H9 (cell line): ENCODE results near the gene PRR33. TPM values are rescaled to one million over a fixed set of nuclear protein-coding genes. Genes with fewer than 3 reads are reported as not detected.

Experiments
- DNase-seq: peaks from one replicate; pipeline ENCODE4 v3.0.0-alpha.2; 2017
- H2AFZ ChIP-seq: one replicate; pipeline ENCODE4 v1.6.1; 2013; ENCODE audit warnings: mild to moderate bottlenecking, low read length, control low read depth, moderate library complexity
- H2AK5ac ChIP-seq: 2 replicates; pipeline ENCODE4 v1.6.1; 2013; ENCODE audit warnings: low read length, control low read depth, mixed read lengths; ENCODE audit not compliant: insufficient read length
- H2BK120ac ChIP-seq: one replicate; pipeline ENCODE4 v1.6.1; 2013; ENCODE audit warnings: low read depth, mild to moderate bottlenecking, low read length, control low read depth, inconsistent platforms; ENCODE audit not compliant: poor library complexity, severe bottlenecking
- H2BK12ac ChIP-seq: 2 replicates; pipeline ENCODE4 v1.6.1; 2013; ENCODE audit warnings: low read length, control low read depth, mixed read lengths, low read depth; ENCODE audit not compliant: insufficient read length
- H2BK15ac ChIP-seq: 2 replicates; pipeline ENCODE4 v1.6.1; 2013; ENCODE audit warnings: low read depth, low read length, control low read depth
- H2BK20ac ChIP-seq: one replicate; pipeline ENCODE4 v1.6.1; 2013; ENCODE audit warnings: low read depth, mild to moderate bottlenecking, low read length, control low read depth, inconsistent platforms; ENCODE audit not compliant: poor library complexity, severe bottlenecking
- H2BK5ac ChIP-seq: 2 replicates; pipeline ENCODE4 v1.6.1; 2013; ENCODE audit warnings: low read length, control low read depth, mixed read lengths; ENCODE audit not compliant: insufficient read length
- H3K14ac ChIP-seq: 2 replicates; pipeline ENCODE4 v1.6.1; 2013; ENCODE audit warnings: low read length, control low read depth; ENCODE audit not compliant: insufficient read depth
- H3K18ac ChIP-seq: 2 replicates; pipeline ENCODE4 v1.6.1; 2013; ENCODE audit warnings: low read depth, mild to moderate bottlenecking, mixed read lengths, low read length, control low read depth; ENCODE audit not compliant: insufficient read length
- H3K23ac ChIP-seq: 2 replicates; pipeline ENCODE4 v1.6.1; 2013; ENCODE audit warnings: low read length, control low read depth, mixed read lengths, low read depth; ENCODE audit not compliant: insufficient read length
- H3K23me2 ChIP-seq: 2 replicates; pipeline ENCODE4 v1.6.1; 2013; ENCODE audit warnings: low read depth, mild to moderate bottlenecking, mixed read lengths, low read length, control low read depth; ENCODE audit not compliant: insufficient read length, poor library complexity, severe bottlenecking
- H3K27ac ChIP-seq: 2 replicates; pipeline ENCODE4 v1.5.1; 2013; ENCODE audit warnings: low read length, control low read depth, mixed read lengths, low read depth; ENCODE audit not compliant: insufficient read length
- H3K27me3 ChIP-seq: 2 replicates; pipeline ENCODE4 v1.6.1; 2013; ENCODE audit warnings: low read length, control low read depth, inconsistent platforms; ENCODE audit not compliant: insufficient read depth
- H3K4ac ChIP-seq: 2 replicates; pipeline ENCODE4 v1.6.1; 2013; ENCODE audit warnings: low read depth, mild to moderate bottlenecking, control low read depth, inconsistent platforms, low read length, moderate library complexity
- H3K4me1 ChIP-seq: 2 replicates; pipeline ENCODE4 v1.6.1; 2013; ENCODE audit warnings: low read length, control low read depth, inconsistent platforms; ENCODE audit not compliant: insufficient read depth
- H3K4me2 ChIP-seq: 2 replicates; pipeline ENCODE4 v1.6.1; 2013; ENCODE audit warnings: low read length, control low read depth, mixed read lengths; ENCODE audit not compliant: insufficient read length, insufficient read depth
- H3K56ac ChIP-seq: 2 replicates; pipeline ENCODE4 v1.6.1; 2013; ENCODE audit warnings: low read depth, mild to moderate bottlenecking, mixed read lengths, low read length, control low read depth; ENCODE audit not compliant: insufficient read length
- H3K79me1 ChIP-seq: 2 replicates; pipeline ENCODE4 v1.6.1; 2013; ENCODE audit warnings: low read depth, mild to moderate bottlenecking, moderate library complexity, low read length, control low read depth, inconsistent platforms; ENCODE audit not compliant: insufficient read depth, poor library complexity, severe bottlenecking
- H3K79me2 ChIP-seq: 2 replicates; pipeline ENCODE4 v1.6.1; 2013; ENCODE audit warnings: low read length, control low read depth, inconsistent platforms; ENCODE audit not compliant: insufficient read depth
- H3K9ac ChIP-seq: 2 replicates; pipeline ENCODE4 v1.6.1; 2013; ENCODE audit warnings: low read length, control low read depth, mixed read lengths; ENCODE audit not compliant: insufficient read length; ENCODE audit errors: extremely low read depth
- H3K9me3 ChIP-seq: one replicate; pipeline ENCODE4 v1.6.1; 2013; ENCODE audit warnings: low read depth, low read length, inconsistent platforms; ENCODE audit not compliant: control insufficient read depth
- H3T11ph ChIP-seq: one replicate; pipeline ENCODE4 v1.6.1; 2013; ENCODE audit warnings: mild to moderate bottlenecking, low read length, control low read depth, inconsistent platforms
- H4K20me1 ChIP-seq: one replicate; pipeline ENCODE4 v1.6.1; 2013; ENCODE audit not compliant: control insufficient read depth, insufficient read length, insufficient read depth
- H4K5ac ChIP-seq: 2 replicates; pipeline ENCODE4 v1.6.1; 2013; ENCODE audit warnings: low read depth, mild to moderate bottlenecking, mixed read lengths, low read length, control low read depth; ENCODE audit not compliant: insufficient read length
- H4K8ac ChIP-seq: replicated peaks from 2 replicates; pipeline ENCODE4 v1.6.1; 2013; ENCODE audit warnings: low read length, control low read depth, mixed read lengths, low read depth; ENCODE audit not compliant: insufficient read length
- H4K91ac ChIP-seq: 2 replicates; pipeline ENCODE4 v1.6.1; 2013; ENCODE audit warnings: low read depth, mild to moderate bottlenecking, moderate library complexity, mixed read lengths, low read length, control low read depth; ENCODE audit not compliant: insufficient read length
- H3K27ac Mint-ChIP-seq, 3 experiments: 2 replicates in 2 of 3; 3 replicates in 1 of 3; pipeline ENCODE4 v1.8.0; 2020 to 2021; ENCODE audit warnings: mixed read lengths in 3 of 3, mild to moderate bottlenecking in 1 of 3, moderate library complexity in 1 of 3
- H3K27me3 Mint-ChIP-seq: 2 replicates; pipeline ENCODE4 v1.8.0; 2021; ENCODE audit warnings: low read depth, mild to moderate bottlenecking, moderate library complexity, mixed read lengths
- H3K36me3 Mint-ChIP-seq, 3 experiments: 2 replicates in 2 of 3; 3 replicates in 1 of 3; pipeline ENCODE4 v1.8.0; 2020 to 2021; ENCODE audit warnings: low read depth in 3 of 3, mixed read lengths in 3 of 3; ENCODE audit not compliant: insufficient read depth in 1 of 3
- H3K4me1 Mint-ChIP-seq, 2 experiments: 2 replicates each; pipeline ENCODE4 v1.8.0; 2020; ENCODE audit warnings: mixed read lengths in 2 of 2
- H3K4me3 Mint-ChIP-seq, 2 experiments: 2 replicates in 1 of 2; 3 replicates in 1 of 2; pipeline ENCODE4 v1.8.0; 2020 to 2021; ENCODE audit warnings: mild to moderate bottlenecking in 2 of 2, mixed read lengths in 2 of 2, moderate library complexity in 1 of 2
- H3K9me3 Mint-ChIP-seq, 2 experiments: 2 replicates in 1 of 2; 3 replicates in 1 of 2; pipeline ENCODE4 v1.8.0; 2020; ENCODE audit warnings: mild to moderate bottlenecking in 2 of 2, mixed read lengths in 2 of 2, moderate library complexity in 1 of 2
- WGBS: extraction: QIAGEN DNeasy Blood & Tissue Kit; methylation state at CpG from one replicate; pipeline ENCODE4 v1.1.7; 2013; ENCODE audit warnings: missing lambda C conversion rate, low lambda C conversion rate, mixed read lengths; ENCODE audit not compliant: insufficient read length; ENCODE audit errors: extremely low coverage; 5-methylcytosine and 5-hydroxymethylcytosine counted together
- total RNA-seq: library from RNA; stranded (reverse); gene quantifications from 2 replicates; pipeline ENCODE4 v1.2.1, GENCODE V29; 2021
- TF ChIP-seq, protein P1 (sequence below): fragments of 200-600 bp; sonication (generic); conservative IDR thresholded peaks from 3 replicates; pipeline ENCODE4 v1.8.0; 2021; ENCODE audit warnings: antibody characterized with exemption, mild to moderate bottlenecking

The PRR33 gene
- total RNA-seq, 1 experiment from 2014 or later: not detected

DNA sequence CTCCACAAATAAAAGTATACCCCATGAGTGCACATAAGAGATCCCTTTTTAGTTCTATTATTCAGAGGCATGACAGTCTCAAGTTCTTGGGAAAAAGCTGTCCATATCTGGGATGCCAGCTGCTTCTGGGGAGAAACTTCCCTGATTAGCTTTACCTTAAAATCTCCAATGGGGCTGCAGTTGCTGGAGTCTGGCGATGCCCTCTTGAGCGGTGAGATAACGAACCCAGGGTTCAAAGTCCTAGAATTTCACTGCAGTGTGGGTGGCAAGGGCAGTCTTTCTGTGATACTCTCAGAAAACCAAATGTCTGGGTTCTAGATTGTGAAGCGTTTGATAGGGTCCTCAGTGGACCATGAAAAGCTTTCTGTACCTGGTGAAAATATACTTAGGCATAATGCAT, 7.4 kb upstream of the PRR33 start:
- no peaks in the 10 kb centered on the region for H3K36me3 Mint-ChIP-seq
- no peak overlapping the region for H2BK120ac ChIP-seq
- no peak overlapping the region for H3K4me2 ChIP-seq
- no peaks in the 10 kb centered on the region for H3K23me2 ChIP-seq
- H2AFZ ChIP-seq: no peak overlapping the region
- H2BK12ac ChIP-seq: no peak overlapping the region
- WGBS: no CpG with 5 or more reads among the region's 4 CpGs
- no peaks in the 10 kb centered on the region for H3K79me2 ChIP-seq
- H3K9me3 Mint-ChIP-seq: no peaks in the 10 kb centered on the region; a peak in 1 of 5 replicates
- no peak overlapping the region for H2BK20ac ChIP-seq
- no peaks in the 10 kb centered on the region for H3K4me1 ChIP-seq
- no peak overlapping the region for H4K8ac ChIP-seq
- H3K18ac ChIP-seq: no peak overlapping the region
- no peak overlapping the region for H3K14ac ChIP-seq
- H4K5ac ChIP-seq: no peak overlapping the region
- H3K27ac ChIP-seq: no peak overlapping the region
- H3K56ac ChIP-seq: no peak overlapping the region
- no peak overlapping the region for H3K4me3 Mint-ChIP-seq
- no peak overlapping the region for H3K27ac Mint-ChIP-seq
- H2BK15ac ChIP-seq: no peak overlapping the region
- H2BK5ac ChIP-seq: no peak overlapping the region
- no peak for DNase-seq
- H4K20me1 ChIP-seq: no peaks in the 10 kb centered on the region
- H3T11ph ChIP-seq: no peak overlapping the region
- no peak overlapping the region for H3K23ac ChIP-seq
- TF ChIP-seq, protein P1, sequence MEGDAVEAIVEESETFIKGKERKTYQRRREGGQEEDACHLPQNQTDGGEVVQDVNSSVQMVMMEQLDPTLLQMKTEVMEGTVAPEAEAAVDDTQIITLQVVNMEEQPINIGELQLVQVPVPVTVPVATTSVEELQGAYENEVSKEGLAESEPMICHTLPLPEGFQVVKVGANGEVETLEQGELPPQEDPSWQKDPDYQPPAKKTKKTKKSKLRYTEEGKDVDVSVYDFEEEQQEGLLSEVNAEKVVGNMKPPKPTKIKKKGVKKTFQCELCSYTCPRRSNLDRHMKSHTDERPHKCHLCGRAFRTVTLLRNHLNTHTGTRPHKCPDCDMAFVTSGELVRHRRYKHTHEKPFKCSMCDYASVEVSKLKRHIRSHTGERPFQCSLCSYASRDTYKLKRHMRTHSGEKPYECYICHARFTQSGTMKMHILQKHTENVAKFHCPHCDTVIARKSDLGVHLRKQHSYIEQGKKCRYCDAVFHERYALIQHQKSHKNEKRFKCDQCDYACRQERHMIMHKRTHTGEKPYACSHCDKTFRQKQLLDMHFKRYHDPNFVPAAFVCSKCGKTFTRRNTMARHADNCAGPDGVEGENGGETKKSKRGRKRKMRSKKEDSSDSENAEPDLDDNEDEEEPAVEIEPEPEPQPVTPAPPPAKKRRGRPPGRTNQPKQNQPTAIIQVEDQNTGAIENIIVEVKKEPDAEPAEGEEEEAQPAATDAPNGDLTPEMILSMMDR: no peak
- no peaks in the 10 kb centered on the region; the same call in 1 of the 2 replicates for H3K27me3 ChIP-seq
- peaks cover 36% of the 10 kb centered on the region for H3K27me3 Mint-ChIP-seq
- no peak overlapping the region for H4K91ac ChIP-seq
- H3K4ac ChIP-seq: no peak overlapping the region
- H3K9ac ChIP-seq: no peak overlapping the region
- no peak overlapping the region for H2AK5ac ChIP-seq
- H3K79me1 ChIP-seq: no peaks in the 10 kb centered on the region
- no peaks in the 10 kb centered on the region for H3K9me3 ChIP-seq
- H3K4me1 Mint-ChIP-seq: peaks cover 10 to 12% of the 10 kb centered on the region in 2 experiments
